Brain microvascular endothelial cell (primary cell): Measurements from ENCODE around the gene AFF1.

ENCODE experiments used
- DNase-seq: peaks from one replicate; pipeline ENCODE4 v3.0.0-alpha.2; 2020
- H3K27ac ChIP-seq: fragments of 250-450 bp; sonication (Bioruptor Pico); 2 replicates; pipeline ENCODE4 v1.5.1; 2020; ENCODE audit warnings: mild to moderate bottlenecking, moderate library complexity
- H3K27me3 ChIP-seq: fragments of 250-450 bp; sonication (Bioruptor Pico); replicated peaks from 2 replicates; pipeline ENCODE4 v1.5.1; 2020; ENCODE audit warnings: mild to moderate bottlenecking
- H3K36me3 ChIP-seq: fragments of 250-450 bp; sonication (Bioruptor Pico); replicated peaks from 2 replicates; pipeline ENCODE4 v1.5.1; 2020; ENCODE audit warnings: mild to moderate bottlenecking
- H3K4me3 ChIP-seq: 2 replicates; pipeline ENCODE4 v1.5.1; 2011; ENCODE audit warnings: low read depth, mild to moderate bottlenecking, control low read depth, low read length, moderate library complexity
- in situ Hi-C: cut with HindIII; loops from 2 replicates; pipeline ENCODE4 v1.10.0; 2017; ENCODE audit warnings: low sequenced_read_pairs, low pct_ligation_motif_present
- TF ChIP-seq, protein P1 (sequence below): IDR thresholded peaks from 2 replicates; pipeline ENCODE4 v1.5.1; 2011; ENCODE audit warnings: low read depth, mild to moderate bottlenecking, moderate library complexity, low read length, control low read depth, inconsistent platforms; ENCODE audit errors: missing control alignments

AFF1 gene

DNA sequence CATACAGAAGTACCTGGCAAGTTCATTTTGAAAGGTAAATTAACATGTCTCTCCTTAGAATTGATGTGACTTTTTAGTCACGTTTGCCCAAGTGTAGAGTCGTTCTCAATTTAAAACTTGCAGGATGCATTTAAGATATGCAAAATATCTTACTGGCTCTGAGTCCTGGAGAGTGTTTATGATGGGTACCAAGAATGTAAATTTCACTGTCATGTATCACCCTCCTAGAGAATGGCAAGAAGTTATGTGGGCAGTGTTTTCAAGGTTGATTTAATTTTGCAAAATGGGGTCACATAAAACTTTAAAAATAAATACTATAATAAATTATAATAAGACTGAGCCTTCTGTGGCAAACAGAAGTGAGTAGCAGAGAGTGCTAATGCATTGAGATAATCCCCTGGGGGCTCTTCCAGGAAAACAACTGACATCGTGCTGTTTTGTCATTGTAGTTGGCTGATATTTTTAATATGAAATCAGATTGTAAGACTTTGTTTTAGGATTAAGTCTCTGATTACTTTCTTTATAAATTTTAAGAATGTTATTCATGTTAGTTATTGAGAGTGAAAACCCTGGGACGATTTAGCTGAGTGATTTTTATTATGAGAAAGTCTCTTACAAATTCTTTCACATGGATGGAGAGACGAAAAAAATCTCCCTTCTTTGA is 103.0 kb downstream of the AFF1 start:
- Histone ChIP-seq H3K27ac (peak overlapping the region; percentile 41), H3K27me3 (no peaks in the 10 kb centered on the region), H3K36me3 (no peaks in the 10 kb centered on the region), H3K4me3 (no peak overlapping the region)
- TF ChIP-seq, protein P1, sequence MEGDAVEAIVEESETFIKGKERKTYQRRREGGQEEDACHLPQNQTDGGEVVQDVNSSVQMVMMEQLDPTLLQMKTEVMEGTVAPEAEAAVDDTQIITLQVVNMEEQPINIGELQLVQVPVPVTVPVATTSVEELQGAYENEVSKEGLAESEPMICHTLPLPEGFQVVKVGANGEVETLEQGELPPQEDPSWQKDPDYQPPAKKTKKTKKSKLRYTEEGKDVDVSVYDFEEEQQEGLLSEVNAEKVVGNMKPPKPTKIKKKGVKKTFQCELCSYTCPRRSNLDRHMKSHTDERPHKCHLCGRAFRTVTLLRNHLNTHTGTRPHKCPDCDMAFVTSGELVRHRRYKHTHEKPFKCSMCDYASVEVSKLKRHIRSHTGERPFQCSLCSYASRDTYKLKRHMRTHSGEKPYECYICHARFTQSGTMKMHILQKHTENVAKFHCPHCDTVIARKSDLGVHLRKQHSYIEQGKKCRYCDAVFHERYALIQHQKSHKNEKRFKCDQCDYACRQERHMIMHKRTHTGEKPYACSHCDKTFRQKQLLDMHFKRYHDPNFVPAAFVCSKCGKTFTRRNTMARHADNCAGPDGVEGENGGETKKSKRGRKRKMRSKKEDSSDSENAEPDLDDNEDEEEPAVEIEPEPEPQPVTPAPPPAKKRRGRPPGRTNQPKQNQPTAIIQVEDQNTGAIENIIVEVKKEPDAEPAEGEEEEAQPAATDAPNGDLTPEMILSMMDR = no peak
- no peak for DNase-seq
- in situ Hi-C loops = no loop called here

DNA sequence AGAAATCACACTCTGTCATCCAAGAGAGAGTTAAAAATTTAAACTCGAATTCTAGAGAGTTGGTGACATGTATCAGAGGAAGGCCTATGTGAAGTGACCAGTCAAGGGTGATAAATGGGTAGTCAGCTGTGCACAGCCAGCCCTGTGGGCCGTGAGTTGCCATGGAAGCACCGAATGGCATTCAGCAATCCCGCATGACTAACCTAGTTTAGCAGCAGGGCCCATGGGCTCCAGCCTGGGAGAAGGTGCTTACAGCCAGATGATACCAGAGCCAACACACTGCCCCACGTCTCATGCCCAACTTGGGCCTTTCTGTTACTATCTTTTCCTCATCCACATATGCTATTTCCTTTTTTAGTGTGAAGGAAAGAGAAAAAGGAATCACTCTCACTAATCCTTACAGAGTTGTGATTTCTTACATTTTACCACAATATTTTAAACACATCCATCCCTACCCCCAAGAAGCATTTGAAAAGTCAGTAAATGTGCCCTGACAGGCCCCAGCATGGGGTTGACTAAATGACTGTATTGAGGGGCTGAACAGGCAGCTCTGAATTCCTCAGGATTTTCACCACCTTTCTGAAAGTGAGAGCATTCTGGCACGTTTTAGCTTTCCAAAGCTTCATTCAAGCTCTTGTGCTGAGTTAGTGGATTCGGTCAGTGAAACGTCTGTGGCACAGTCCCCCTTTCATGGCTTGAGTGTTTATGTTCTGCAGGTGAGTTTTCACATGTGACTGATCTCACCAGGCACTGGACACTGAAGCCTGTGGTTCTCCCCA is 104.2 kb downstream of the AFF1 start:
- in situ Hi-C loops = no loop called here
- Histone ChIP-seq H3K27ac (peak overlapping the region; percentile 42), H3K4me3 (no peak overlapping the region), H3K36me3 (no peaks in the 10 kb centered on the region), H3K27me3 (no peaks in the 10 kb centered on the region)
- TF ChIP-seq, protein P1 = no peak
- peak; percentile 90 for DNase-seq

DNA sequence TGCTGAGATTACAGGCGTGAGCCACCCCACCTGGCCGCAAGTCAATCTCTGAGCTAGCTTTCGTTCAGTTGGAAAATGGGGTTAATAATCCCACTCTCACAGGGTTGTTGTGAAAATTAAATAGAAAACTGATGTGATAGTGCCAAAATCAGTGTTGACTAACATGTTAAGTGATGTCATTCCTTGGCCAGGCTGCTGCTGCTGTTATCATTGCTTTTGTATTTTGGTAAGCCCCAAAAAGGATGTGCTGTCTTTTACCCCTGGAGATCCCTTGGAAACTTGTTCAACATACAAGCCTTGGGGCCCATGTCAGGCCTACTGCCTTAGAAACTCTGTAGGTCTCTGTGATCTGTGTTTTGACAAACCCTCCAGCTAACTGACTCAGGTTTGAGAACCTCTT is 106.3 kb downstream of the AFF1 start:
- Histone ChIP-seq H3K27ac (no peak overlapping the region), H3K36me3 (no peaks in the 10 kb centered on the region), H3K4me3 (no peak overlapping the region), H3K27me3 (no peaks in the 10 kb centered on the region)
- in situ Hi-C loops = no loop called here
- TF ChIP-seq, protein P1 = no peak
- peak; percentile 35 for DNase-seq

DNA sequence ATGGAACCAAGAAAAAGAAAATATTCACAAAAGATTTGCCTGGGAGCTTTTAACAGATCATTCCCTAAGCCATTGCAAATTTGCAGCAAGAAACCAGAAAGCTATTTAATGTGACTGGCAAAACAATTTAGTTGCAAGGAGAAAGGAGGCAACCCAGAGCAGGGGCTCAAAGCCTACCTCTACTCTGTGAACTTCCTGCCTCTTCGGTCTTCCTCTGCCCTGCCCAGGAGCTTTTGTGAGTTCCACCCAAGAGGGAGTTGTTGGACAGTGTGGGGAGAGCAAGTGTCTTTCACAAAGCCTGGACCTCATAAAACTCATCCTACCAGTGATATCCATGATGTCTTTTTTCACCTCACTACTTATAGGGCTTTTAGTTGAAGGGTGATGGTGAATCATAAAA is 107.4 kb downstream of the AFF1 start:
- in situ Hi-C loops = no loop called here
- Histone ChIP-seq H3K4me3 (no peak overlapping the region), H3K27ac (no peak overlapping the region), H3K27me3 (no peaks in the 10 kb centered on the region), H3K36me3 (peaks cover 6% of the 10 kb centered on the region)
- no peak for DNase-seq
- TF ChIP-seq, protein P1 = no peak

DNA sequence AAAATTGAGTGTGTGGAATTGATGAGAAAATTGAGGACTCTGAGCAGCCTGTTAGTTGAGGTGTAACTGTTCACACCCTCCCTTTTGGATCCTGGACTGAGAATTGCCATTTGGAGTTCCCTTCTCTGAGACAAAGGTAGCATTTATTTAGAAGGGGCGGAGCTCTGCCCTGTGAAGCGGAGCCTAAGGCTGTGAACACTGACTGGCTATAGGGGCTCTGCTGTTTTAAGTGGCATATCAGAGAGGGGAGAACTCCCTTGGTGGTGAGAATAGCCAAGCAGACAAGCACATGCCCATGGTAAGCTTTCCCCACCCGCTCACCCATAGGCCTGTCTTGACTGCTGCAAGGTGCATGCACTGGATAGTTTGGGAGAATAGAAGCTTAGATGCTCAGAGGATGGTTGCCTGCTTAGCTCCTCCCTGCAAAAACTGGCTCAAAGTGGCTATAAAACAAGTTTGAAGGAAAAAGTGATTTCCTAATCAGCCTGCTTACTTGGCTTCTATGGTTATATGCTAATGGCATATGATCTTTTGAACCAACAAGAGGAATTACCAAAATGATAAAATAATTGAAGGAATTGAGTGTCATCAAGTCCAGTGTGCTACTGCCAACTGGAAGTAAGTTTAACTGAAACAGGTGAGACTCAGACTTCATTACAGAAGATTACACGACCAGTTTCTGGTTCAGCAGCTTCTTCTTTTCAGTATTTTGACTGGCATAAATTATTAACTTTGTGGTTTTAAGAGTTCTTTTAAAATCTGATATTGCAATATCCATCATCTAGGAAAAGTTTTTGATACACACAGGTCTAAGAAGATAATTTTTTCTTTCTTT is 108.4 kb downstream of the AFF1 start:
- no peak for DNase-seq
- no peak overlapping the region for H3K27ac ChIP-seq
- TF ChIP-seq, protein P1 = no peak

More for the DNA sequence above, 108.4 kb downstream of the AFF1 start:
- Histone ChIP-seq H3K27me3 (no peaks in the 10 kb centered on the region), H3K4me3 (no peak overlapping the region), H3K36me3 (peaks cover 6% of the 10 kb centered on the region)
- in situ Hi-C loops = no loop called here
